ENCODE measurements around the gene SURF2.
A peak's percentile ranks its signal among the peaks of the same experiment; 100 is the strongest.

Gene SURF2

GRCh38 chr9:133332381-133332730, 24.0 kb upstream of the SURF2 start:
- TF ChIP-seq, protein P1, sequence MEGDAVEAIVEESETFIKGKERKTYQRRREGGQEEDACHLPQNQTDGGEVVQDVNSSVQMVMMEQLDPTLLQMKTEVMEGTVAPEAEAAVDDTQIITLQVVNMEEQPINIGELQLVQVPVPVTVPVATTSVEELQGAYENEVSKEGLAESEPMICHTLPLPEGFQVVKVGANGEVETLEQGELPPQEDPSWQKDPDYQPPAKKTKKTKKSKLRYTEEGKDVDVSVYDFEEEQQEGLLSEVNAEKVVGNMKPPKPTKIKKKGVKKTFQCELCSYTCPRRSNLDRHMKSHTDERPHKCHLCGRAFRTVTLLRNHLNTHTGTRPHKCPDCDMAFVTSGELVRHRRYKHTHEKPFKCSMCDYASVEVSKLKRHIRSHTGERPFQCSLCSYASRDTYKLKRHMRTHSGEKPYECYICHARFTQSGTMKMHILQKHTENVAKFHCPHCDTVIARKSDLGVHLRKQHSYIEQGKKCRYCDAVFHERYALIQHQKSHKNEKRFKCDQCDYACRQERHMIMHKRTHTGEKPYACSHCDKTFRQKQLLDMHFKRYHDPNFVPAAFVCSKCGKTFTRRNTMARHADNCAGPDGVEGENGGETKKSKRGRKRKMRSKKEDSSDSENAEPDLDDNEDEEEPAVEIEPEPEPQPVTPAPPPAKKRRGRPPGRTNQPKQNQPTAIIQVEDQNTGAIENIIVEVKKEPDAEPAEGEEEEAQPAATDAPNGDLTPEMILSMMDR (conservative IDR thresholded peaks at IDR 0.05) = no peak
- H3K27ac ChIP-seq = no peak overlapping the region

- H3K27ac ChIP-seq = no peak overlapping the region
- TF ChIP-seq, protein P1 (conservative IDR thresholded peaks at IDR 0.05) = no peak
Measured at GRCh38 chr9:133333011-133333410, 23.3 kb upstream of the SURF2 start.

DNA sequence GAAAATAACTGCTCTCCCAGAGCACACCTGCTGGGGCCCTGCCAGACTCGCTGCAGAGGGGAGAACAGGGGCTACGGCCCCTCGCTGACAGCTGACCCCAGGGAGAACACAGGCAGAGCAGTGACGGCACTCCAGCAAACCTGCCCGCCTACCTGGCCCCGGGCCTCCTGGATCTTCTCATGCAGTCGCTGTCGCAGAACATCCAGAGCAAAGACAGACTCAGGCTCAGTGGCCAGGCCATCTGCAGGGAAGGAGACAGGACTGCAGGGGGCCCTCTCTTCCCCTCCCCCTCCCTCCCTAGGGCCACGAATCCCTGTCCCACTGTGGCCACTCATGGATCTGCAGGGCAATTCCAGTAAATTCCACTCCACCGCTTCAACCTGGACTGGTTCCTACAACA, 22.8 kb upstream of the SURF2 start:
- TF ChIP-seq, protein P1 (conservative IDR thresholded peaks at IDR 0.05) = no peak
- no peak overlapping the region for H3K27ac ChIP-seq

- TF ChIP-seq, protein P1 (conservative IDR thresholded peaks at IDR 0.05) = no peak
- H3K27ac ChIP-seq = peak overlapping the region; percentile 96; the same call in 1 of the 2 replicates
Measured at GRCh38 chr9:133334161-133334560, 22.2 kb upstream of the SURF2 start.

DNA sequence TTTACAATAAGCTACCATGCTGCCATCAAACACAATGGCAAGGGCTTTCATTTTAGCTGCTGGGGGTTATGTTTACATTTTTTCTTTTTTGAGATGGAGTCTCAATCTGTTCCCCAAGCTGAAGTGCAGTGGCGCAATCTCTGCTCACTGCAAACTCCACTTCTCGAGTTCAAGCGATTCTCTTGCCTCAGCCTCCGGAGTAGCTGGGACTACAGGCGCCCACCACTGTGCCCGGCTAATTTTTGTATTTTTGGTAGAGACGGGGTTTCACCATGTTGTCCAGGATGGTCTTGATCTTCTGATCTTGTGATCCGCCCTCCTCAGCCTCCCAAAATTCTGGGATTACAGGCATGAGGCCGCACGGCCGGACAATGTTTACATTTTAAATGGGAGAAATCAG, 21.5 kb upstream of the SURF2 start:
- H3K27ac ChIP-seq = peak overlapping the region; percentile 96

DNA sequence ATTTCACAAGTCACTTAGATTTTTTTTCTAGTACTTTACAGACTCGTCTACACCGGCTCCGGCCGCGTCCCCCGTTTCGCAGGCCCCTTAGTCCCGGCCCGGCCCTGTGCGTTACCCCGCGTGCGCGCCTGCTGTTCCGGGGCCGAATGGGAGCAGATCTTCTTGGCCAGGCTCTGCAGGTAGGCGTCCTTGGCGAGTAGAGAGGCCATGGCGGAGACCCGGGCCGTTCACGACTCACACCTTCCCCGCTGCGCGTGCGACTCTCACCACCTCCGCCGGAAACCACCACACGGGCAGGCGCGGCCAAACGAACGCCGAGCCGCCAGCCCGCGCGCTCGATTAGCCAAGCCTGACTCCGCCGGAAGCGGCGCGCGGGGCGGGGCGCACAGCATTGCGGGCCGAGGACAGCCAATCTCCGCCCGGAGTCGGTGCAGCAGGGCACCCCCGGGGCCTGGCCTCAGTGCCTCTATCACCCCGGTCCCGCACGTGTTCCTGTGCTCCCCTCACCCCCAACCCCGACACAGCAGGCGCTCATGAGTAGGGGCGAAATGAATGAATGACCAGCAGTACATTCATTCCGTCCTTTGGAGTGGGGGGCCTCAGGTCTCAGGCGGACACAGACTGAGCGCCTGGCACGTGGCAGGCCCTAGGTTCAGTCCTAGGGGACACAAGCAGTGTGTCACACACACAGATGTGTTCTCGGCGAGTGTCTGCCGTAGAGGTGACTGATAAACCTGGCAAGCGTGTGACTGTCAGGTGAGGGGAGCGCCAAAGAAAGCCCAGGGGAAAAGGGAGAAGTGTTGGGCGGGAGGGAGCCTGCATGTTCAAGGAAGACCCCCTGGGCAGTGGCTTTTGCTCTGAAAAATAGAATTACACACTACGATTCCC, 20.2 kb upstream of the SURF2 start, which contains the start of gene SURF6:
Gene SURF6 (minus strand): TSS at position 265 of the 888 bp plus-strand sequence. CDS start 56 bp downstream, at position 209.
- TF ChIP-seq, protein P1 (conservative IDR thresholded peaks at IDR 0.05) = no peak
- peak within 1 kb of the TSS; percentile 96 for H3K27ac ChIP-seq

- no peak overlapping the region for H3K27ac ChIP-seq
- TF ChIP-seq, protein P1 (conservative IDR thresholded peaks at IDR 0.05) = no peak
Measured at GRCh38 chr9:133339641-133340040, 16.7 kb upstream of the SURF2 start.

GRCh38 chr9:133340256-133340655, 16.1 kb upstream of the SURF2 start:
- TF ChIP-seq, protein P1 (conservative IDR thresholded peaks at IDR 0.05) = no peak

More at GRCh38 chr9:133340256-133340655, 16.1 kb upstream of the SURF2 start:
- no peak overlapping the region for H3K27ac ChIP-seq

Data from VCaP (cell line).